ENCODE data around the gene SMIM36. TPM values are rescaled to one million over a fixed set of nuclear protein-coding genes. Genes with fewer than 3 reads are reported as not detected.

The SMIM36 gene
- total and polyA plus RNA-seq, 2 of the 8 experiments (the other 6 are each of a cell fraction or from before 2014, with no cell fraction given), result not detected

DNA sequence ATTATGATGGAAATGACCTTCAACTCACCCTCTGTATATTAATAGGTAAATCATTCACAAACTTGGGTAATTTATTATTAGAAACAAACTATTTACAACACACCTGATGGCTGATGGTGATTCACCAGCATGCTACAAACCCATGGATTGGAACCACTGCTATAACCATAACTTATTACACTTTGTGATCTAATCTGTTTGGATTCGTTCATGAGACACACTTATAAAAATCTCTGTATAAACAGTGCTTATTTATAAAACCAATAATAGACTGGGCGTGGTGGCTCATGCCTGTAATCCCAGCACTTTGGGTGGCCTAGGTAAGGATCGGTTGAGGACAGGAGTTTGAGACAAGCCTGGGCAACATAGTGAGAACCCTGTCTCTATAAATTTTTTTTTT is 16.0 kb downstream of the SMIM36 start:
- POLR2A ChIA-PET (ENCODE audit: partially characterized antibody), result no interaction called here
- DNase-seq (ENCODE audit: low read depth in 1 of 2, low spot score in 2 of 2) (no peak), FAIRE-seq (no peak)
- Histone ChIP-seq H3K9ac (replicated peaks in 1 of 4; ENCODE audit: extremely low read depth in 1 of 4, low read depth in 3 of 4, low read length in 3 of 4) (no peak overlapping the region), H3K27ac (ENCODE audit: low read depth, low read length) (no peak overlapping the region), H4K20me1 (replicated peaks in 1 of 2; ENCODE audit: control insufficient read depth in 1 of 2, insufficient read depth in 2 of 2, low read length in 2 of 2) (no peaks in the 10 kb centered on the region), H4K5ac (ENCODE audit: insufficient read length, low read depth, low read length) (no peak overlapping the region), H3K4me3 (ENCODE audit: extremely low read depth in 1 of 4, insufficient read depth in 2 of 4, low read depth in 3 of 4, low read length in 4 of 4) (no peak overlapping the region), H2BK5ac (ENCODE audit: low read depth, low read length) (no peak overlapping the region), H3K4me1 (replicated peaks in 1 of 4; ENCODE audit: control insufficient read depth in 3 of 4, insufficient read depth in 4 of 4, low read length in 3 of 4) (peaks cover 0 to 8% (median 1%) of the 10 kb centered on the region in 4 experiments; a peak in 3 of 7 replicates), H2BK20ac (ENCODE audit: low read length) (no peak overlapping the region), H3K27me3 (replicated peaks in 1 of 4; ENCODE audit: control insufficient read depth in 3 of 4, extremely low read depth in 1 of 4, insufficient read depth in 3 of 4, low read length in 3 of 4) (no peaks in the 10 kb centered on the region), H3K56ac (replicated peaks; ENCODE audit: insufficient read length, low read depth, low read length) (no peak overlapping the region), H3K4me2 (ENCODE audit: insufficient read depth in 1 of 2, low read depth in 2 of 2, low read length in 2 of 2) (no peak overlapping the region), H4K8ac (ENCODE audit: extremely low read depth, insufficient read depth, low read length) (no peak overlapping the region), H2AK5ac (ENCODE audit: low read depth, low read length) (no peak overlapping the region), H2BK120ac (replicated peaks; ENCODE audit: low read depth, low read length) (no peak overlapping the region), H3K14ac (ENCODE audit: insufficient read length) (no peak overlapping the region), H2BK15ac (ENCODE audit: low read length) (no peak overlapping the region), H3K9me3 (ENCODE audit: insufficient read depth in 2 of 2, low read depth in 1 of 2, low read length in 1 of 2) (no peaks in the 10 kb centered on the region), H2AFZ (ENCODE audit: low read length) (no peak overlapping the region), H2BK12ac (ENCODE audit: low read depth, low read length) (no peak overlapping the region), H3K23me2 (ENCODE audit: low read depth, low read length) (no peaks in the 10 kb centered on the region), H3K23ac (ENCODE audit: insufficient read length) (no peak overlapping the region), H3K18ac (ENCODE audit: extremely low read depth, low read length) (no peak overlapping the region), H3K79me2 (ENCODE audit: control insufficient read depth in 1 of 2, insufficient read depth in 2 of 2, low read length in 2 of 2) (no peaks in the 10 kb centered on the region), H3K4ac (replicated peaks; ENCODE audit: insufficient read length, low read depth, low read length) (no peak overlapping the region), H3K36me3 (ENCODE audit: control insufficient read depth in 2 of 4, insufficient read depth in 4 of 4, low read length in 3 of 4) (no peaks in the 10 kb centered on the region), H3K79me1 (ENCODE audit: low read depth, low read length) (no peaks in the 10 kb centered on the region), H4K91ac (replicated peaks; ENCODE audit: insufficient read length, low read length) (no peak overlapping the region)
- CTCF ChIA-PET (ENCODE audit: partially characterized antibody), result interaction anchor here (0.6 kb wide), 1 partner anchor 28 kb away, joined by 3 read pairs; no protein-coding TSS in a partner anchor
- WGBS, 2 experiments (ENCODE audit: extremely low coverage in 1 of 2, insufficient coverage in 1 of 2, insufficient read length in 1 of 2, insufficient replicate concordance in 2 of 2, low coverage in 1 of 2, low lambda C conversion rate in 2 of 2, missing lambda C conversion rate in 1 of 2), result 93% methylated on average over 3 of the region's 3 CpGs; no CpG with 5 or more reads in 1 of the 2 experiments
- TF ChIP-seq KDM1A (IDR thresholded peaks at IDR 0.05; ENCODE audit: borderline replicate concordance, low read length) (no peak), POLR2A (IDR thresholded peaks at IDR 0.05; ENCODE audit: control extremely low read depth in 1 of 2, low read depth in 2 of 2, low read length in 2 of 2) (no peak), SUZ12 (IDR thresholded peaks at IDR 0.05; ENCODE audit: low read length) (no peak), EZH2 (IDR thresholded peaks at IDR 0.05; ENCODE audit: low read depth, low read length, severe bottlenecking) (no peak), BCL11A (IDR thresholded peaks at IDR 0.05; ENCODE audit: low read depth in 2 of 2, low read length in 2 of 2) (no peak), RNF2 (IDR thresholded peaks at IDR 0.05; ENCODE audit: borderline replicate concordance, low read depth, low read length, missing control alignments, poor library complexity, severe bottlenecking) (no peak), EGR1 (IDR thresholded peaks at IDR 0.05; ENCODE audit: borderline replicate concordance, low read depth, low read length) (no peak), KDM5A (IDR thresholded peaks at IDR 0.05; ENCODE audit: low read length) (no peak)
- TF ChIP-seq, protein P1, sequence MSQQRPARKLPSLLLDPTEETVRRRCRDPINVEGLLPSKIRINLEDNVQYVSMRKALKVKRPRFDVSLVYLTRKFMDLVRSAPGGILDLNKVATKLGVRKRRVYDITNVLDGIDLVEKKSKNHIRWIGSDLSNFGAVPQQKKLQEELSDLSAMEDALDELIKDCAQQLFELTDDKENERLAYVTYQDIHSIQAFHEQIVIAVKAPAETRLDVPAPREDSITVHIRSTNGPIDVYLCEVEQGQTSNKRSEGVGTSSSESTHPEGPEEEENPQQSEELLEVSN (IDR thresholded peaks at IDR 0.05), result no peak

All from H1 (cell line).